Loucy (cell line): ENCODE results near the gene TMED1.
"Not testable (repeated sequence)": the region's sequence is repeated elsewhere in the genome, so short reads cannot be mapped to it uniquely, and the experiment has no call there.

Experiments used
- H2AFZ ChIP-seq: fragments of 200-600 bp; sonication (generic); 2 replicates; pipeline ENCODE4 v1.6.0; 2016; ENCODE audit warnings: antibody characterized with exemption, mild to moderate bottlenecking, low read length, moderate library complexity
- H3F3A ChIP-seq: fragments of 200-600 bp; 2 replicates; pipeline ENCODE4 v1.6.0; 2016; ENCODE audit warnings: antibody characterized with exemption, low read depth, mild to moderate bottlenecking
- H3K27me3 ChIP-seq: fragments of 200-600 bp; sonication (generic); 2 replicates; pipeline ENCODE4 v1.6.1; 2014; ENCODE audit warnings: low read length, mild to moderate bottlenecking; ENCODE audit not compliant: insufficient read depth, poor library complexity, severe bottlenecking
- H3K36me3 ChIP-seq: fragments of 200-600 bp; sonication (generic); 2 replicates; pipeline ENCODE4 v1.6.1; 2016; ENCODE audit warnings: low read length; ENCODE audit not compliant: insufficient read depth
- H3K4me1 ChIP-seq: fragments of 200-600 bp; sonication (generic); 2 replicates; pipeline ENCODE4 v1.5.1; 2014; ENCODE audit warnings: low read length, mild to moderate bottlenecking; ENCODE audit not compliant: insufficient read depth, poor library complexity, severe bottlenecking
- H3K4me2 ChIP-seq: fragments of 200-600 bp; sonication (generic); 2 replicates; pipeline ENCODE4 v1.6.0; 2014; ENCODE audit warnings: antibody characterized with exemption, low read length, low read depth, mild to moderate bottlenecking; ENCODE audit not compliant: poor library complexity, severe bottlenecking
- H3K4me3 ChIP-seq: fragments of 200-600 bp; sonication (generic); 2 replicates; pipeline ENCODE4 v1.5.1; 2014; ENCODE audit warnings: low read length, mild to moderate bottlenecking, mixed read lengths; ENCODE audit not compliant: poor library complexity, severe bottlenecking
- H3K79me2 ChIP-seq: fragments of 200-600 bp; sonication (generic); 2 replicates; pipeline ENCODE4 v1.6.1; 2014; ENCODE audit warnings: low read length; ENCODE audit not compliant: insufficient read depth
- H3K9ac ChIP-seq: fragments of 200-600 bp; sonication (generic); 2 replicates; pipeline ENCODE4 v1.6.0; 2014; ENCODE audit warnings: mild to moderate bottlenecking, low read depth, low read length, moderate library complexity; ENCODE audit not compliant: poor library complexity, severe bottlenecking
- H3K9me2 ChIP-seq: fragments of 200-600 bp; sonication (generic); replicated peaks from 2 replicates; pipeline ENCODE4 v1.6.1; 2016; ENCODE audit warnings: low read depth, low read length, mixed read lengths
- H3K9me3 ChIP-seq: fragments of 200-600 bp; sonication (generic); 2 replicates; pipeline ENCODE4 v1.6.1; 2014; ENCODE audit warnings: mild to moderate bottlenecking, antibody characterized with exemption, low read length, low read depth; ENCODE audit not compliant: insufficient read depth
- H4K20me1 ChIP-seq: fragments of 200-600 bp; sonication (generic); 2 replicates; pipeline ENCODE4 v1.6.0; 2014; ENCODE audit warnings: antibody characterized with exemption, low read length, mild to moderate bottlenecking; ENCODE audit not compliant: insufficient read depth, poor library complexity, severe bottlenecking
- CTCF ChIP-seq: fragments of 200-600 bp; sonication (generic); conservative IDR thresholded peaks from 2 replicates; pipeline ENCODE4 v1.5.1; 2014; ENCODE audit warnings: mild to moderate bottlenecking, antibody characterized with exemption, low read length
- EZH2phosphoT487 ChIP-seq: fragments of 200-600 bp; IDR thresholded peaks from 2 replicates; pipeline ENCODE4 v1.6.1; 2018; ENCODE audit warnings: antibody characterized with exemption, mild to moderate bottlenecking, moderate library complexity, borderline replicate concordance

Gene TMED1

DNA sequence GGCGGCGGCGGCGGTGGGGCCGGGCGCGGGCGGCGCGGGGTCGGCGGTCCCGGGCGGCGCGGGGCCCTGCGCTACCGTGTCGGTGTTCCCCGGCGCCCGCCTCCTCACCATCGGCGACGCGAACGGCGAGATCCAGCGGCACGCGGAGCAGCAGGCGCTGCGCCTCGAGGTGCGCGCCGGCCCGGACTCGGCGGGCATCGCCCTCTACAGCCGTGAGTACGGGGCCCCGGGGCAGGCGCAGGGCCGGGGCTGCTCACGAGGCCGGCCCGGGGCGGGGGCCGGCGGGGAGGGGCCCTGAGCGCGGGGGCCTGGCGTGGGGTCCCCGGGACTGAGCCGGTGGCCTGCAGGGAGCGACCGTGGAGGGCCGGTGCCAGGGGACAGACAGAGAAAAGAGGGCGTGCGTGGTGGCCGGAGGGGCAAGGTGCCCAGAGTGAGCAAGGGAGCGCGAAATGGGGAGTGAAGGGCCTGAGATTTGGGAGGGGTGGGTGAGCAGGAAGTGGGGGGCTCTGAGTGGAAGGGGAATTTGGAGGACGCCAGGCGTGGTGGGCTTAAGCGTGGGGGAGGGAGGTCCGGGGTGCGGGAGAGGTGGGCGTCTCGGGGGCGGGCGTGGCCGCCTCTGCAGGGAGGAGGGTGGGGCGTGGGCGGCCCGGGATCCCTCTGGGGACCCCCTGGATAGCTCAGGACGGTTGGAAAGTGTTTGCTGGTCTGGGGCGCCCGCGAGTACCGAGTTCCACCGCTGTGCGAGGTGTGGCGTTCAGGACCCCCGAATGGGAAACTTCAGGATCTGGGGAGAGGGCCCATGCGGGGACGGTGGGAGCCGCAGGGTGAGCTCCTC lies 35.9 kb upstream of the TMED1 start:
- H3K79me2 ChIP-seq, result peaks cover 46% of the 10 kb centered on the region

GRCh38 chr19:10870955-10871603 lies 35.1 kb upstream of the TMED1 start, which contains the start of gene CARM1:
Gene CARM1, plus strand, starts transcription at chr19:10871553. Its CDS starts 150 bp downstream, at chr19:10871703.
- H3K27me3 ChIP-seq, result no peaks in the 10 kb centered on the region
- TF ChIP-seq CTCF, result peak; percentile 32; the same call in 1 of the 2 replicates
- no peak for TF ChIP-seq EZH2phosphoT487
- peak within 1 kb of the TSS; percentile 100 for H3K4me2 ChIP-seq
- H3K4me3 ChIP-seq, result peak within 1 kb of the TSS; percentile 99
- no peaks in the 10 kb centered on the region for H3K9me3 ChIP-seq
- peaks cover 38% of the 10 kb centered on the region for H3K79me2 ChIP-seq
- peak within 1 kb of the TSS; percentile 88 for H2AFZ ChIP-seq
- H3K9me2 ChIP-seq, result no peaks in the 10 kb centered on the region
- no peaks in the 10 kb centered on the region for H3F3A ChIP-seq
- H3K36me3 ChIP-seq, result no peaks in the 10 kb centered on the region
- peaks cover 12% of the 10 kb centered on the region for H4K20me1 ChIP-seq
- peaks cover 11% of the 10 kb centered on the region for H3K4me1 ChIP-seq
- peak within 1 kb of the TSS; percentile 86 for H3K9ac ChIP-seq

More for the DNA sequence above, 35.9 kb upstream of the TMED1 start:
- Histone ChIP-seq H3K27me3 (no peaks in the 10 kb centered on the region), H3K36me3 (no peaks in the 10 kb centered on the region), H2AFZ (peak overlapping the region; percentile 75), H3K9me2 (no peaks in the 10 kb centered on the region), H4K20me1 (peaks cover 12% of the 10 kb centered on the region), H3K4me1 (peaks cover 15% of the 10 kb centered on the region), H3K4me3 (peak overlapping the region; percentile 99), H3K9ac (peak overlapping the region; percentile 86), H3K4me2 (peak overlapping the region; percentile 100), H3K9me3 (no peaks in the 10 kb centered on the region), H3F3A (no peaks in the 10 kb centered on the region)
- no peak for TF ChIP-seq EZH2phosphoT487
- TF ChIP-seq CTCF, result no peak; the same call in 1 of the 2 replicates

GRCh38 chr19:10870501-10870954 lies 34.5 kb upstream of the TMED1 start:
- Histone ChIP-seq H3K4me2 (peak overlapping the region; percentile 78), H3K9ac (peak overlapping the region; percentile 68)

GRCh38 chr19:10869872-10870311 lies 33.9 kb upstream of the TMED1 start:
- not testable (repeated sequence) for H3K27me3 ChIP-seq, H2AFZ ChIP-seq, H3K9me3 ChIP-seq, H3F3A ChIP-seq, H3K9me2 ChIP-seq, H3K4me3 ChIP-seq, H3K36me3 ChIP-seq
- Histone ChIP-seq H3K4me2 (peak overlapping the region; percentile 78), H3K79me2 (peaks cover 28% of the 10 kb centered on the region), H4K20me1 (peaks cover 12% of the 10 kb centered on the region), H3K9ac (peak overlapping the region; percentile 68), H3K4me1 (peaks cover 11% of the 10 kb centered on the region)

More at GRCh38 chr19:10870501-10870954, 34.5 kb upstream of the TMED1 start:
- H3F3A ChIP-seq, result no peaks in the 10 kb centered on the region
- H3K9me2 ChIP-seq, result no peaks in the 10 kb centered on the region
- H3K79me2 ChIP-seq, result peaks cover 34% of the 10 kb centered on the region
- H3K4me1 ChIP-seq, result peaks cover 11% of the 10 kb centered on the region
- H3K9me3 ChIP-seq, result no peaks in the 10 kb centered on the region
- TF ChIP-seq EZH2phosphoT487 (no peak), CTCF (no peak)
- H2AFZ ChIP-seq, result peak overlapping the region; percentile 88
- peak overlapping the region; percentile 72 for H3K4me3 ChIP-seq
- no peaks in the 10 kb centered on the region for H3K27me3 ChIP-seq
- H3K36me3 ChIP-seq, result no peaks in the 10 kb centered on the region
- H4K20me1 ChIP-seq, result peaks cover 12% of the 10 kb centered on the region
